NCI-H1048 (cell line): ENCODE results near the gene PLEKHJ1.

Experiments
- DNase-seq: peaks from one replicate; lab custom pipeline; 2025; lab: John Stamatoyannopoulos, UW

The PLEKHJ1 gene

GRCh38 chr19:2234996-2235380, 1.1 kb downstream of the PLEKHJ1 start:
- no peak for DNase-seq

- no peak for DNase-seq
Observed at GRCh38 chr19:2233601-2234280, 2.4 kb downstream of the PLEKHJ1 start.

GRCh38 chr19:2232286-2233151, 3.6 kb downstream of the PLEKHJ1 start:
- no peak for DNase-seq

- DNase-seq, result no peak
Observed at GRCh38 chr19:2231621-2232221, 4.4 kb downstream of the PLEKHJ1 start.

GRCh38 chr19:2230807-2231533, 5.2 kb downstream of the PLEKHJ1 start:
- DNase-seq, result no peak

- no peak for DNase-seq
Observed at GRCh38 chr19:2230033-2230531, 6.0 kb downstream of the PLEKHJ1 start.

- DNase-seq, result no peak
Observed at GRCh38 chr19:2229103-2230032, 6.8 kb downstream of the PLEKHJ1 start.

GRCh38 chr19:2228157-2229030, 7.7 kb downstream of the PLEKHJ1 start:
- no peak for DNase-seq

GRCh38 chr19:2227415-2228156, 8.5 kb downstream of the PLEKHJ1 start:
- DNase-seq, result no peak

- no peak for DNase-seq
Observed at GRCh38 chr19:2226840-2227360, 9.2 kb downstream of the PLEKHJ1 start.

GRCh38 chr19:2226051-2226839, 9.9 kb downstream of the PLEKHJ1 start:
- no peak for DNase-seq

- no peak for DNase-seq
Observed at GRCh38 chr19:2225415-2226050, 10.6 kb downstream of the PLEKHJ1 start.

GRCh38 chr19:2224754-2225349, 11.3 kb downstream of the PLEKHJ1 start:
- DNase-seq, result no peak

GRCh38 chr19:2223959-2224358, 12.2 kb downstream of the PLEKHJ1 start:
- no peak for DNase-seq

GRCh38 chr19:2223391-2223790, 12.7 kb downstream of the PLEKHJ1 start:
- DNase-seq, result no peak

GRCh38 chr19:2221918-2222317, 14.2 kb downstream of the PLEKHJ1 start:
- DNase-seq, result no peak

- DNase-seq, result no peak
Observed at GRCh38 chr19:2221250-2221831, 14.8 kb downstream of the PLEKHJ1 start.
